A673 (cell line): ENCODE measurements around the gene TBXA2R. TPM values are rescaled to one million over a fixed set of nuclear protein-coding genes. Genes with fewer than 3 reads are reported as not detected.

Experiments
- BruUV-seq: library from RNA; stranded (reverse); fragments of 400-500 nt; replicated peaks from 2 replicates; lab custom pipeline; 2021; lab: Mats Ljungman, UMichigan
- CTCF ChIA-PET: fragments of 300-600 bp; sonication (Branson Sonifier 250); formaldehyde crosslinking; loops from one replicate; lab custom pipeline; 2022; ENCODE audit warnings: antibody characterized with exemption; lab: Charles Lee
- POLR2A ChIA-PET: fragments of 300-600 bp; sonication (Branson Sonifier 250); formaldehyde crosslinking; loops from one replicate; lab custom pipeline; 2022; ENCODE audit warnings: antibody characterized with exemption; ENCODE audit not compliant: low non-redundant PET; lab: Charles Lee
- DNase-seq: peaks from one replicate; pipeline ENCODE4 v3.0.0-alpha.2; 2015; ENCODE audit warnings: low spot score
- H3K27ac ChIP-seq: fragments of 200-600 bp; sonication (generic); 2 replicates; pipeline ENCODE4 v1.5.1; 2016; ENCODE audit warnings: mixed run types, low read depth, mild to moderate bottlenecking, mixed read lengths, antibody characterized with exemption, low read length; ENCODE audit not compliant: poor library complexity, severe bottlenecking
- H3K27me3 ChIP-seq: fragments of 200-600 bp; sonication (generic); replicated peaks from 2 replicates; pipeline ENCODE4 v1.6.1; 2017; ENCODE audit warnings: mixed run types, low read depth, mild to moderate bottlenecking, mixed read lengths, antibody characterized with exemption, low read length; ENCODE audit not compliant: insufficient read depth, poor library complexity
- H3K36me3 ChIP-seq: fragments of 200-600 bp; sonication (generic); 2 replicates; pipeline ENCODE4 v1.6.1; 2016; ENCODE audit warnings: mixed run types, mild to moderate bottlenecking, mixed read lengths, antibody characterized with exemption, low read length; ENCODE audit not compliant: insufficient read depth, poor library complexity, severe bottlenecking
- H3K4me1 ChIP-seq: fragments of 200-600 bp; sonication (generic); 2 replicates; pipeline ENCODE4 v1.6.1; 2017; ENCODE audit warnings: mixed run types, mild to moderate bottlenecking, mixed read lengths, antibody characterized with exemption, low read length; ENCODE audit not compliant: insufficient read depth, poor library complexity, severe bottlenecking
- H3K4me3 ChIP-seq: fragments of 200-600 bp; sonication (generic); 2 replicates; pipeline ENCODE4 v1.5.1; 2016; ENCODE audit warnings: low read depth, mixed run types, mild to moderate bottlenecking, mixed read lengths, low read length; ENCODE audit not compliant: poor library complexity, severe bottlenecking
- H3K9me3 ChIP-seq: fragments of 200-600 bp; sonication (generic); 2 replicates; pipeline ENCODE4 v1.6.1; 2016; ENCODE audit warnings: mixed run types, low read depth, mild to moderate bottlenecking, mixed read lengths, antibody characterized with exemption, low read length; ENCODE audit not compliant: poor library complexity, severe bottlenecking
- CTCF ChIP-seq: fragments of 300-800, 200-600 bp; sonication (generic); conservative IDR thresholded peaks from 2 replicates; pipeline ENCODE4 v1.5.1; 2017; ENCODE audit warnings: low read depth, mild to moderate bottlenecking, antibody characterized with exemption, low read length, moderate library complexity, mixed read lengths
- EZH2 ChIP-seq: fragments of 200-600 bp; sonication (generic); IDR thresholded peaks from 2 replicates; pipeline ENCODE4 v1.6.1; 2017; ENCODE audit warnings: borderline replicate concordance, low read depth, mild to moderate bottlenecking, mixed read lengths, antibody characterized with exemption, low read length; ENCODE audit not compliant: poor library complexity, severe bottlenecking
- intact Hi-C: fragments of 100-400 bp; cut with micrococcal nuclease; formaldehyde crosslinking; loops from one replicate; pipeline ENCODE4 v1.10.0; 2022; ENCODE audit not compliant: unreplicated experiment
- total RNA-seq: library from RNA; stranded (reverse); gene quantifications from 2 replicates; pipeline ENCODE4 v1.2.3, GENCODE V29; 2021

TBXA2R gene
- total RNA-seq, 1 experiment from 2014 or later, result 0.56 TPM

GRCh38 chr19:3646336-3647092, 39.8 kb upstream of the TBXA2R start:
- Histone ChIP-seq H3K27me3 (no peaks in the 10 kb centered on the region), H3K36me3 (peaks cover 8% of the 10 kb centered on the region), H3K4me3 (no peak overlapping the region), H3K9me3 (no peaks in the 10 kb centered on the region), H3K4me1 (no peaks in the 10 kb centered on the region), H3K27ac (no peak overlapping the region)
- ChIA-PET POLR2A (no interaction called here), CTCF (no interaction called here)
- no peak for TF ChIP-seq EZH2
- TF ChIP-seq CTCF, result no peak
- intact Hi-C loops, result no loop called here
- no peak for DNase-seq
- BruUV-seq, result no TSS peak

DNA sequence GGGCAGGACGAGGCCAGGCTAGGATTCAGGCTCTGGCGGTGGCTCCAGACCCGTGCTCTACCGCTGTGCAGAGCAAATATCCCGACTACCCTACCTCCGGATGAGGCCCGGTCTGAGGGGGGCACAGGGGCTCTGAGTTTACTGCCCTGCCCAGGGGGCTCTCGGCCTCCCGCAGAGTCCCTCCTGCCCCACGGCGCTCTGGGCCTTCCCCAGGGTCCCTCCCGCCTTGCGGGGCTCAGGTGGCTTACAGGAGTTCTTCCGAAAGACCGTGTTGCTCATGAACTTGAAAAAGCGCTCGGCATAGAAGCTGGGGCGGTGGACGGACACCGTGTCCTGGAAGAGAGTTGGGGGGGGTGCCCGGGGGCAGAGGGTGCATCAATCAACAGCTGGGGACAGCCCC, 39.1 kb upstream of the TBXA2R start:
- no peaks in the 10 kb centered on the region for H3K4me1 ChIP-seq
- H3K9me3 ChIP-seq, result no peaks in the 10 kb centered on the region
- peaks cover 8% of the 10 kb centered on the region for H3K36me3 ChIP-seq
- BruUV-seq, result no TSS peak
- no peak for TF ChIP-seq CTCF
- no peak for TF ChIP-seq EZH2
- H3K27ac ChIP-seq, result no peak overlapping the region
- H3K4me3 ChIP-seq, result no peak overlapping the region
- intact Hi-C loops, result no loop called here
- POLR2A ChIA-PET, result no interaction called here
- no peaks in the 10 kb centered on the region for H3K27me3 ChIP-seq
- CTCF ChIA-PET, result no interaction called here
- no peak for DNase-seq

DNA sequence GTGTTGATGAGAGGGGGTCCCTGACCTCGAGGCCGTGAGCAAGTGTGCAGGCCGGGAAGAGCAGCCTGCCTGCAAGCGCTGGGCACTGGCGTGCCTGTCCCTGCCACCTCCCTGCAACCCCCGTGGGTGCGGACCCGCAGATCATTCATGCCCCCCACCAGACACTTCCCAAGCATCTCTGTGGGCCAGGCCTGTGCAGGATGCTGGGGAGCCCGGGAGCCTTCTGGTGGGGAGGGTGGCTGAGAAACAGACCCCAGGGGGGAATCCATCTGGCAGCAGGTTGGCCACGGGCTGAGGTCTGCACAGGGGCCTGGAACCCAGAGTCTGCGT, 38.4 kb upstream of the TBXA2R start:
- Histone ChIP-seq H3K4me1 (no peaks in the 10 kb centered on the region), H3K27me3 (no peaks in the 10 kb centered on the region), H3K9me3 (no peaks in the 10 kb centered on the region), H3K36me3 (peaks cover 8% of the 10 kb centered on the region), H3K27ac (no peak overlapping the region), H3K4me3 (no peak overlapping the region)
- BruUV-seq, result no TSS peak
- DNase-seq, result no peak
- intact Hi-C loops, result no loop called here
- TF ChIP-seq CTCF (no peak), EZH2 (no peak)
- ChIA-PET CTCF (no interaction called here), POLR2A (no interaction called here)
